Stimulated activated CD4-positive, alpha-beta T cell treated with anti-CD3 and anti-CD28 coated beads, TNF-alpha, amount 100 ng/mL, for 1 hour (primary cell): ENCODE results near the gene DNHD1.

ENCODE experiments used
- DNase-seq, 3 donors: peaks; one replicate each; pipeline ENCODE4 v3.0.0-alpha.2; 2020; ENCODE audit warnings: low read depth in 3 of 3, low spot score in 1 of 3

Gene DNHD1

GRCh38 chr11:6497069-6497839 is at the start of gene DNHD1:
TSS of gene DNHD1 (plus strand) at chr11:6497280. CDS start at chr11:6498216, 936 bp downstream.
- no peak for DNase-seq

GRCh38 chr11:6448574-6448973 is 48.5 kb upstream of the DNHD1 start:
- DNase-seq: no peak

DNA sequence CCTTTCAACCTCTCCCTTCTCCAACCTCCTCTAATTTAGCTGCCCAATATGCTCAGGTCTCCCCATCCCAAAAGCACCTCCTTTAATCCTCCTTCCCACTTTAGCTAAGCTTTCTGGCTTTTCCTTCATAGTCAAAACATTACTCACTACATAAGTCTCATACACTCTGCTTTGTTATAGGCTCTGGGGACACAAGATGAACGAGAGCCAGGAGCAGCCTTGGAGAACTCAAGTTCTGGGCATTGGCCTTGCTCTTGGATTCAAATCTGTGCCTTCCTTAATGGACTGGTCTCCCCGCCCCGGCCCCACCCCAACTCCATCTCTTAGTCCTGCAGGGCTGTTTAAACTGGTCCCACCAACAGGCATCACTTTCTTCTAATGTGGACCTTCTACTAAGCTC is 44.9 kb upstream of the DNHD1 start:
- no peak for DNase-seq

DNA sequence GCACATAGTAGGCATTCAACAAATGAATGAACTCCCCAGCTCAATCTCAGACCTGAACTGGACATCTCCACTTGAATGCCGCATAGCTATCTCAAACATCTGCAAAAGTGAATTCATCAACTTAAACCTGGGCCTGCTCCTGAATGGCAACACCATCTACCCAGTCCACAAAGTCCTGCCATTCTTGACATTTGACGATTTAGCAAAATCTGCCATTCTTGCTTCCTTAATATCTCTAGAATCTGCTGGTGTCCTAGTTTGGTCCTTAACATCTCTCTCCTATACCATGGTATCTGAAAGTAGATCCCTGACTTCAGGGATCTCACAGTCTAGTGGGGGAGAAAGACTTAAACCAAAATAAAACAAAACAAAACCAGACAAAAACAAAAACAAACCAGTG is 43.9 kb upstream of the DNHD1 start:
- no peak for DNase-seq

GRCh38 chr11:6455070-6455469 is 42.0 kb upstream of the DNHD1 start:
- DNase-seq: no peak

DNA sequence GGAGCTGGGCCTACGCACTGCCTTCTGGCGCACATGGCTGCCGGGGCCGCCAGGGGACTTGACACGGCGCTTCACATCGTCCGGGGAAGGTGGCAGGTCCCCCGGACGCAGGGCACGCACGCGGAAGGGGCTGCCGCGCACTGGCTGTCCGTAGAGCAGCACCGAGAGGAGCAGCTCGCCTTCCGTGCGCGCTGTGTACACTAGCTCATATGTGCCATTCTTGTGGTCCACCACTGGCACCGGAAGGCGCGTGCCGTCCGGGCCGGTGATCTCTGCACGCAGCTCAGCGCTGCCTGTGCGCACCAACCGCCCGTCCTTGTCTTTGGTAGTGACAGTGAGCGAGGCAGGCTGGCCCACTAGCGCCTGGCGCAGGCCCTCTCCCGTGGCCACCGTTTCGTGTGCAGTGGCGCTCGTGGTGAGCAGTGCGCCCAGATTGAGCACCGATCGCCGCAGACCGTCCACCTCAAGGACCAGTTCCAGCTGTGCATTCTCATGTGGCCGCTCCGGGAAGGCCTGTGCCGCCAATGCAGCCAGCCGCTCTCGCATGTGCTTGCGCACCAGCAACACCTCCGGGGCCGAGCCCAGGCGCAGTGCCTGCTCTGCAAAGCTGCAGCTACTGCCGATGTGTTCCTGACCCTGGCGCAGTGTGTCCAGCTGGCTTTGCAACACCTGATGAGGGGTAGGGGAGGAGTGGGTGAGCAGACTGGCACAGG is 40.6 kb upstream of the DNHD1 start:
- no peak for DNase-seq

GRCh38 chr11:6457581-6458320 is 39.3 kb upstream of the DNHD1 start:
- DNase-seq: no peak

DNA sequence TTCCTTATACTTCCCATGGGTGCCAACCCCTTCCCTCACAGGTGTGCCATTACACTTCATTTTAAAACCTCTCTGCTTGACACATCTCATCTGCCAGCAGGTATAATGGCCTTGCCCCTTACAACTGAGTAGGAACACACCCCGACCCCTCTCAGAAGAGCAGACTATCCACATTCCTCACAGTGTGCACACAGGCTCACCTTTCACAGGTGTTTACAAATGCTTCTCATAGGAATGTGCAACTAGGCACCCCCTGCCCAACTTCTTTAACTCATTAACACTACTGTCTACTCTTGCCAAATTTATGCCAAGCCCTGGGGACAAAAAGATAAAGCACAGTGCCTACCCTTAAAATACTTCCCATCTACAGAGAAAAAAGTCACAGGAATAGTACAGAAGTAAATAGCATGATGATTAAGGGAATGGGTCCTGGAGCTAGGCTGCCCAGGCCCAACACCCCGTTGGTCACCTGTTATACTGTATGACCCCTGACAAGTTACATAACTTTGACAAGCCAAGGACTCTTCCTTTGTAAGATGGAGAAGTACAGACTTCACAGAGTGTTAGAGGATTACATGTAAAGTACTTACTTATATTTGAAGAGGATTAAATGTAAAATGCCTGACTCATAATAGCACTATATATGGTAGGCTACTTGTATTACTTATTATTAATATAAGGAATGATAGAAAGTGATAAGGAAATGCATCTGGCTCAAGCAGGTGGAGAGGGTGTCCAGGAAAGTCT is 38.6 kb upstream of the DNHD1 start:
- no peak for DNase-seq

DNA sequence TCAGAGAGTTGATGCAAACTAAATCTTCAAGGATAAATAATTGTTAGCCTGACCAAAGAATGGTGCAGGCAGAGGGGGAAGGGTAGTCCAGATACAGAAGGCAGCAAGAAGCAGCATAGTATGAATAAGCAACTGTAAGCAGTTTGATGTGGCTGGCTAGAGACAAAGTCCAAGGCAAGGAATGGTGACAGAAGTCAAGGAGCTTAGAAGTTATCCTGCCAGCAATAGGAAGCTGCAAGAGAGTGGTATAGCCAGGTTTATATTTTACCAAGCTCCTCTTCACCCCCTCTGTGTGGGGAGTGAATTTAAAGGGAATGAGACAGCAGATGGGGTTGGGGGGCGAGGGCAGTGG is 38.0 kb upstream of the DNHD1 start:
- DNase-seq: no peak

DNA sequence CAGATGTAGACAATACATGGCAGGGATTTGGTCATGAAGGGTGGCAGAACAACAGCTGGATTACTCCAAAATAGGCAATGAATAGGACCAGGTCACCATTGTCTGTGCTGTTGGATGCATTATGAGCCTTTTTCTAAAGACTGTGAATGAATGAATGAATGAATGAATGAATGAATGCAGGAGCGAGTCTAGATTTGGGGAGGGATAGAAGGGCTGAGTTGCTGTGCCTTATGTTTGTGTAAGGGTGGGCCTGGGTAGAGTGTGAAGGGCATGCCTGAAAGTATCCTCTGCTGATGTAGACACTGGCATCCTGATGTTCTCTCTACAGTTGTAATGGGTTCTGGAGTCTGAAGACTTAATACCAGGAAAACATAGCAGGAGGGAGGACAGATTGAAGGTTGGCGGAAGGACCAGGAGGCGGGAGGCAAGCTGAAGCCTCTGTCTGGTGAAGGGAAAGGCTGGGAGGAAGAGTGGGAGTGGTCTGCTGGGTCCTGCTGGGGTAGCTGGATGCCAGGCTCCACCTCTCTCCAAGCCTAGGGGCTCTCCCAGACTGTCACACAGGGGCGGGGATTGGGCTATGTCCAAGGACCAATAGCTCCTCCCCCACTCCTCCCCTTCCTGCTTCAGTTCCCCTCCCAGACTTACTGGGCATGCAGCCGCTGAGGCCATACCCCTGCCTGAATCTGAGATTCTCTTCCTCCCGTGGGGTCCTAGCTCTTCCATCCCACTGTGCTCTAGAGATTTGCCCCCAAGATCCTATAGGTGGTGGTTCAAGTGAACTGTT is 28.2 kb upstream of the DNHD1 start:
- DNase-seq: no peak

- no peak for DNase-seq
Measured at GRCh38 chr11:6469599-6469998, 27.5 kb upstream of the DNHD1 start.

- DNase-seq: no peak
Measured at GRCh38 chr11:6472934-6473333, 24.1 kb upstream of the DNHD1 start.

DNA sequence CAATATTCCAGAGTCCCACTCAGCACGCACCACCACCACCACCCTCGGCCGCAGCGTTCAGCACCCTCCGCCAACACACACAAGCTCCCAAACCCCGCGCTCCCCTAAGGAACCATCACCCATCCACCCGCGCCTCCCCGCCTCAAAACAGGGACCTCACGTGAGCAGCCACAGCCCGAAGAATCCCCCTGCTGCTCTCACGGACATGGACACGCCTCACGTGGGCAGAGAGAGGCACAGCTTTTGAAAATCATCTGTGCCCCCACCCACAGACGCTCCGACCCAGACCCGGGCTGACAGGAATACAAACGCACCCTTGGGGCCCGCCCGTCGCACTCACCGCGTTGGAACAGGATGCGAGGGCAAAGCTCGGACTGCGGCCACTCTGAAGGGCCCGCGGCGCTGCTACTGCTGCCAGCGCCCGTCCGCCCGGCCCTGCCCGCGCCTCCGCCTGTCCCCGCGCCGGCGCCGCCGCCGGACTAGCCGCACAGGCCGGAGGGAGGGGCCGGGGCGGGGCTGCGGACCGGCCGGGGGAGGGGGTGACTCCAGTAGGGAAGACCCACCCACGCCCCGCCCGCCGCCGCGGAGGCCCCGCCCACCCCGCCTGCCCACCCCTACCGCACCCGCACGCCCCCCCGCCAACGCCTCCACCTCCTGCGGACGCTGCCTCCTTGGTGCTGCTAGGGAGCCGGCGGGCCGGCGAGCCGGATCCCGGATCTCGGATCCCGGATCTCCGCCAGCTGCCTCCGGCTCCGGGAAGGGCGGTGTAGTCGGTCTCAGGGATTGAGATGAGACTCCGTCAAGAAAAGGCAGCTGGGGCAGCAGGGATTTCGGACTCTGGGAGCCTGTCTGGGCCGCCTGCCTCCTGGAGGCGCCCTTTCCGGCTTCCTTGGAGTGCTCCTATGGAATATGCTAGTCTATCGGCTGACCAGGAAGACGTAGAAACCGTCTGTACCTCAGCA is 23.3 kb upstream of the DNHD1 start, which contains the start of gene TRIM3:
TSS of gene TRIM3 (minus strand) at position 491 of the 962 bp plus-strand sequence. CDS start 8,246 bp downstream, outside the sequence.
- DNase-seq: peak; percentile 40 to 50 (median 48)

DNA sequence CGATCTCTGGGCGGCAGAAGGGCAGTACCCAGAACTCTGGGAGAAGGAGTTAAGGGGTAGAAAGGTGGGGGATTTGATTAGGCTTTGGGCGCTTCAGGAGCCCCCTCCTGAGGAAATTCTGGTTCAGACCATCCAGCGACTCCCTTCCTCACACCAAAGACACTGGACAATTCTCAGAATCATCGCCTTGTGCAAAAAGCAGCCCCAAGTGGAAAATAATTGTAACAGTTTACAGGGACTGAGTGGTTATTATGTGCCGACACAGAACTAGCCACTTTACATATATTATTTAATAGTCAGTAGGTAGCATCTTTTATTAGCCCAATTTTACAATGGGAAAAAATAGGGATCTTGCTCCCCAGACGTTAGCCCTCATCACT is 22.7 kb upstream of the DNHD1 start:
- DNase-seq: no peak

- DNase-seq: no peak
Measured at GRCh38 chr11:6474806-6475500, 22.1 kb upstream of the DNHD1 start.

DNA sequence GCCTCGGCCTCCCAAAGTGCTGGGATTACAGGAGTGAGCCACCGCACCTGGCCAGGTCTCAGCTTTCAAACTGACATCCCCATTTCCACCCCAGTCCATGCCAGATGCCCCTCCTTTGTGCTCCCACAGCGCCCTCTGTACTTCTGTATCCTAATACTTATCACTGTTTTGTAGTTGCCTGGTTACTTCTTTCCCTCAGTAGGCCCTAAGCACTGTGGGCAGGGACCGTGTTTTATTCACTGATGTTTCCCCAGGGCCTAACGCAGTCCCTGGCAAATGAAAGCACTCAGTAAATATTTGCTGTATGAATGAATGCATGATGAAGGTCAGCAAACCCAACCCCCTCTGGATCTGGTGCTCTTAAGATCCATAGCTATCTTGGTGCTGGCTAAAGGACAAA is 21.1 kb upstream of the DNHD1 start:
- no peak for DNase-seq

DNA sequence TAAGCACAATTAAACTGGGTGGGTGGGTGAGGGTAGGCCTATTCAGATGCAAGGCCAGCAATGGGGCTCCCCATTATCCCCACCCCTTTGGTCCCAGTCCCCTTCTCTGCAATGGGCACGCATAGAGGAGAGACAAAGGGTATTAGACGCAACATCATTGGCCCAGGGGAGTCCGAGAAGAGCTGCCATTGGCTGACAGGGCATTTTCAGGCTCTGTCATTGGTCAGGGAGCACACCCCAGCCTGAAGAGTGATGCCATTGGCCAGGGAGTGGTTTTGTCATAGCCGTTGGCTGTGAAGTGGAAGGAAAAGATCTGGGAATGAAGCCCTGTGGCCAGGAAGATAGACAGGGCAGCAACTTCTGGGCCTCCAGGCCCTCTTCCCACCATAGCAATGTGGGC is 20.5 kb upstream of the DNHD1 start:
- no peak for DNase-seq

- no peak for DNase-seq
Measured at GRCh38 chr11:6480299-6480914, 16.7 kb upstream of the DNHD1 start.
